Activated gamma-delta T cell treated with anti-CD3 and anti-CD28 coated beads, Interleukin-2, amount 50 U/mL, for 16 hours (primary cell): ENCODE measurements around the gene VSIR.
A peak's percentile ranks its signal among the peaks of the same experiment; 100 is the strongest.

ENCODE experiments used
- DNase-seq: peaks from one replicate; pipeline ENCODE4 v3.0.0-alpha.2; 2020; ENCODE audit warnings: low read depth

The VSIR gene

GRCh38 chr10:71727738-71728737 lies 45.3 kb downstream of the VSIR start:
- DNase-seq = peak; percentile 57

DNA sequence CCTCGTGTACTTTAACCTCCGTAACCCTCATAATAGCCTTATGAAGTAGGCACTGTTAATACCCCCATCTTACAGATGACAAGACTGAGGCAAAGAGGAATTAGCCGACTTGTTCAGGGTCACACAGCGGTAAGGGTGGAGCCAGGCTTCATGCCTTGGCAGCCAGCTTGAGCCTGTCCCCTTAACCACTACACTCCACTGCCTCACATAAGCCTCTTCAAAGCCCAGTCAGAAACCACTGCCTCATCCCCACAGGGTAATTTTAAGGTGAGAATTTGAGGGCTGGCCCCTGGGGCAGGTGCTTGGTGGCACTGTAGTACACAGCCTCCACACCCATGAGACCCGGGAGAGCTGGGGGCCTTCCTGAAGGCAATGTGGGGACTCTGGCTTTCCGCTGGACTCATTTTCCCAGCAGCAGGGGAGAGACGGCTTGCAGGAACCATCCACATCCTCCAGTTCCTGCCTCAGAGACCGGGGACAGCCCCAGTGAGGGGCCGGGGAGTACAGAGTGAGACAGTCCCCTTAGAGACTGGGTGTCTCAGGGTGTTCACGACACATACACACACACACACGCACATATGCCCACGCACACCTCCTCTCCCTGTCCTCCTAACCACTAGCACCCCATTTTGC lies 46.1 kb downstream of the VSIR start:
- peak; percentile 49 for DNase-seq

DNA sequence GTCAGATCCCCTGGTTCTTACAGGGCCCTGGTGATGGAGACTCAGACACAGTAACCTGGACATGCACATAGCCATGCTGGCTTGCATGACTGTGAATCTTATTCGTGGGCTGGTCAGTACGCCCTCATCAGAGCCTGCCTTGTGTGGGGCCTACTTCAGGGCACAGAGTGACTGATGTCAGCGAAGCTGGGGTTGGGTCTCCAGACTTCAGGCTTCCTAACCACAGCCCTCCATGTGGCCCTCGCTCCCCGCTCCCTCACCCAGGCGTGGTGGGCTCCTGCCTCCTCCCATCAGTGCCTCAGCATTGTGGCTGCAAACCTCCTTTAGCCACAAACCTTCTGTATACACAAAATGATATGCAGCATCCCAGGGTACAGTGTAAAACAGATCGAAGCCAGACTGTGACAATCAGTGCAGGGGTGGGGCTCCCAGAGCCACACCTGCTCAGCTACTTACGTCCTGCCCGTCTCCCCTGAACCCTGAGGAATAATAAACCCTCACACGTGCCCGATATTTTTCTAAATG lies 46.7 kb downstream of the VSIR start:
- DNase-seq = no peak

GRCh38 chr10:71725998-71726579 lies 47.2 kb downstream of the VSIR start:
- DNase-seq = peak; percentile 68

GRCh38 chr10:71725249-71725648 lies 48.1 kb downstream of the VSIR start:
- no peak for DNase-seq

DNA sequence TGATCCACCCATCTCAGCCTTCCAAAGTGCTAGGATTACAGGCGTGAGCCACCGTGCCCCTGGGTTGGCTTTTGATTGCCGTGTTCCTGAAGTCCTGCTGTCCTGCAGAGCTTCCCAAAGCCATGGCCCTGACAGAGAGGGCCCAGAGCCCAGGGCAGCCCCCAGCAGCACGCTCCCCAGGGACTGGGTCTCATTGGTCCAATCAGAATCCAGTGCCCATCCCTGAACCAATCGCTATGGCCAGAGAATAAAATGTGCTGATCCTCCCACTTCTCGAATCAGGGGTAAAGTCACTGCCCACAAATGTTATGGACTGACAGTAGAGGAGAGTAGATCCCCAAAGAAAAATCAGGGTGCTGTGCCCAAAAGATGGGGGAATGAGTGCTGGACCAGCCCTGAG lies 48.8 kb downstream of the VSIR start:
- no peak for DNase-seq

- no peak for DNase-seq
Observed at GRCh38 chr10:71723311-71723710, 50.0 kb downstream of the VSIR start.

DNA sequence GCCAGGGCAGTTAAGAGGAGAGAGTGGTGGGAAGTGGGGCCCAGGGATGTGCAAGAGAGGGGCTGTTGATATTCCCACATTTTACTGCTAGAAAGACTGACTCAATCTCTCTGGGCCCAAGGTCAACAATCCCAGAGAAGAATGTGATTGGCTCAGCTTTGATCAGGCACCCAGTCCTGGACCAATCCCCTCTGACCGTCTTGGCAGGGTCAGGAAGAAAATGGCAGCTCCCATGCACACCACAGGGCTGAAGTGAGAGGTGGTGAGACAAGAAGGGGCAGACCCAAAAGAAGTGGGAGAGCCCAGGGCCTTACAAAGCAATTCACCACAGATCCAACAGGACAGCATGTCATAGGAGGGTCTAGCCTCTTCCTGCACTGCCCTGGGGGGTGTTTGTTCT lies 50.5 kb downstream of the VSIR start:
- no peak for DNase-seq

GRCh38 chr10:71721313-71721712 lies 52.0 kb downstream of the VSIR start:
- no peak for DNase-seq

DNA sequence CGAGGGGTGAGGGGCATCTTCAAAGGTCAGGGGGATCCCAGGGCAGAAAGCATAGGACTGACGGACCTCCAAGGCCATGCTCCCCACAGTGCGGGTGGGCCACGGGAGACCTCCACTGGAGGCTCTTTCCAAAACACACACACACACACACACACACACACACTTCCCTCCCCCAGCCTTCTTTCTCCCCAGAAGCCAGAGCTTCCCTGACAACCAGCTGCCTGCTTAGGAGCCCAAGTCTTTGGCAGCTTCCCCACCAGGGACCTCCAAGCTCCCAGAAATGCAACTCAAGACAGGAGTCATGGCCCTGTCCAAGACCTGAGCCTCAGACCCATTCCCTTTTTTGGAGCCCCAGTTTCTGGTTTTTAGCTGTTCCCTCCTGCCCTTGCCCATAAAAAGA lies 53.0 kb downstream of the VSIR start:
- no peak for DNase-seq

- DNase-seq = no peak
Observed at GRCh38 chr10:71719464-71720201, 53.7 kb downstream of the VSIR start, which contains the start of gene C10orf105. Gene C10orf105, minus strand, starts transcription at chr10:71719778. Its CDS starts 3,441 bp downstream, at chr10:71716337.

GRCh38 chr10:71719042-71719441 lies 54.3 kb downstream of the VSIR start:
- DNase-seq = no peak

- no peak for DNase-seq
Observed at GRCh38 chr10:71718165-71718698, 55.1 kb downstream of the VSIR start.

GRCh38 chr10:71717551-71717951 lies 55.8 kb downstream of the VSIR start:
- DNase-seq = no peak

GRCh38 chr10:71717056-71717455 lies 56.3 kb downstream of the VSIR start:
- no peak for DNase-seq

- no peak for DNase-seq
Observed at GRCh38 chr10:71716426-71716825, 56.9 kb downstream of the VSIR start.

- no peak for DNase-seq
Observed at GRCh38 chr10:71715860-71716259, 57.5 kb downstream of the VSIR start.

DNA sequence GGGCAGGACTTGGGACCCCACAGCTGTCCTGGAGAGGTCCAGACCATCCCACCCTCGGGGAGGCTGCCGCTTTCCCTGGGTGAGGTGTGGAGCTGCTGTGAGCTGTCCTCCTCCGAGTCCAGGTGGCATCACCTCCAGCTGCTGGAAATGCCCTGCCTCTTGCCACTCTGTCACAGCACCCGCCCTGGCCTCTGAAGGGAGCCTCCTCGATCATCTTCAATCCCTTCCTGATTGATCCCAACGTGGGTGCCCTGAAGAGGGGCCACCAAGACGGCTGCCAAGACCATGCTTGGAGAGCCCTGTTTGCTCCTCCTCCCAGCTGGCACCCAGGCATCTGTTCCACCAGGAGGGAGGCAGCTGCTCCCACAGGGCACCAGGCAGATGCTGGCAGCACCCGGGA lies 58.3 kb downstream of the VSIR start:
- no peak for DNase-seq

GRCh38 chr10:71714592-71714991 lies 58.7 kb downstream of the VSIR start:
- no peak for DNase-seq

GRCh38 chr10:71714031-71714410 lies 59.3 kb downstream of the VSIR start:
- DNase-seq = no peak

GRCh38 chr10:71713135-71714030 lies 59.9 kb downstream of the VSIR start:
- DNase-seq = no peak
